H1 (cell line): Measurements from ENCODE around the gene AFTPH.

Experiments used
- EP300 ChIP-seq, 2 experiments: IDR thresholded peaks; 1 replicate in 1 of 2; 2 replicates in 1 of 2; pipeline ENCODE4 v1.6.1; 2011 to 2012; ENCODE audit warnings: low read depth in 2 of 2, low read length in 2 of 2, mild to moderate bottlenecking in 2 of 2, borderline replicate concordance in 1 of 2, inconsistent platforms in 1 of 2, moderate library complexity in 1 of 2
- MAFK ChIP-seq: IDR thresholded peaks from 2 replicates; pipeline ENCODE4 v1.6.1; 2012; ENCODE audit warnings: low read depth, mild to moderate bottlenecking, improper control_type of control experiment, low read length
- POLR2A ChIP-seq, 2 experiments: IDR thresholded peaks; 1 replicate in 1 of 2; 2 replicates in 1 of 2; pipeline ENCODE4 v1.6.1; 2011; ENCODE audit warnings: low read depth in 2 of 2, low read length in 2 of 2, mild to moderate bottlenecking in 2 of 2; ENCODE audit errors: control extremely low read depth in 1 of 2
- RAD21 ChIP-seq, 2 experiments: IDR thresholded peaks in 1 of 2; conservative IDR thresholded peaks in 1 of 2; 2 replicates each; pipeline ENCODE4 v1.6.1; 2011; ENCODE audit warnings: low read depth in 2 of 2, low read length in 2 of 2, improper control_type of control experiment in 1 of 2, inconsistent platforms in 1 of 2, mild to moderate bottlenecking in 1 of 2, moderate library complexity in 1 of 2
- SP2 ChIP-seq: IDR thresholded peaks from 2 replicates; pipeline ENCODE4 v1.6.1; 2012; ENCODE audit warnings: mild to moderate bottlenecking, low read length, inconsistent platforms
- TAF7 ChIP-seq: optimal IDR thresholded peaks from 2 replicates; pipeline ENCODE3; 2011; ENCODE audit warnings: low read depth, mild to moderate bottlenecking, inconsistent platforms, low read length, moderate library complexity, borderline replicate concordance
- TF ChIP-seq, protein P1 (sequence below): IDR thresholded peaks from 2 replicates; pipeline ENCODE4 v1.6.1; 2012; ENCODE audit warnings: low read length, inconsistent platforms
- TF ChIP-seq, protein P2 (sequence below), 3 experiments: IDR thresholded peaks; 1 replicate in 2 of 3; 2 replicates in 1 of 3; pipeline versions ENCODE4 v1.5.1 to v1.6.1; 2011; ENCODE audit warnings: low read length in 3 of 3, mild to moderate bottlenecking in 3 of 3, inconsistent platforms in 2 of 3, low read depth in 1 of 3, moderate library complexity in 1 of 3; ENCODE audit not compliant: insufficient read depth in 1 of 3; ENCODE audit errors: control extremely low read depth in 1 of 3
- TF ChIP-seq, protein P3 (sequence below): IDR thresholded peaks from 2 replicates; pipeline ENCODE4 v1.6.1; 2011; ENCODE audit warnings: low read depth, mild to moderate bottlenecking, low read length; ENCODE audit not compliant: insufficient read depth

DNA sequence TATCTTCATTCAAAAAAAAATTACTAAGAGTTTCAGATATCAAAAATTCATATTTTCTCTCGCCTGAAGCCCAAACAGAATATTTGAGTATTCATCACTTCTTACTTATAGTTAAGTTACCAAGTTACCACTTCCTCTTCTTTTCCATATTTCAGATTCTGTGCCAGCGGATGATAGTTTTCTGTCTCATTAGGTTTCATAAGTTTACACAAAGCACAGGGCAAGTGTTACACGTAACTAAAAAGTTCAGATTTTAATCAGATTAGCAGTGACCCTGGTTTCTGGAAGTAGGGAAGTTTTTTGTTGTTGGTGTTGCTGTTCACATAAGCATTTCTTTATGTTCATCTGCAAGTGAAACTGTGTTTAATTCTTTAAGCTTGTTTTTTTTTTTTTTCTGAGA, 10.2 kb downstream of the AFTPH start:
- TF ChIP-seq SP2 (no peak), TAF7 (no peak), POLR2A (IDR thresholded peaks at IDR 0.05; ENCODE audit: control extremely low read depth in 1 of 2, low read depth in 2 of 2, low read length in 2 of 2) (no peak), RAD21 (IDR thresholded peaks at IDR 0.05 in 1 of 2, conservative IDR thresholded peaks at IDR 0.05 in 1 of 2; ENCODE audit: low read depth in 2 of 2, low read length in 2 of 2) (no peak), EP300 (IDR thresholded peaks at IDR 0.05; ENCODE audit: borderline replicate concordance in 1 of 2, low read depth in 2 of 2, low read length in 2 of 2) (no peak), MAFK (no peak)
- TF ChIP-seq, protein P1, sequence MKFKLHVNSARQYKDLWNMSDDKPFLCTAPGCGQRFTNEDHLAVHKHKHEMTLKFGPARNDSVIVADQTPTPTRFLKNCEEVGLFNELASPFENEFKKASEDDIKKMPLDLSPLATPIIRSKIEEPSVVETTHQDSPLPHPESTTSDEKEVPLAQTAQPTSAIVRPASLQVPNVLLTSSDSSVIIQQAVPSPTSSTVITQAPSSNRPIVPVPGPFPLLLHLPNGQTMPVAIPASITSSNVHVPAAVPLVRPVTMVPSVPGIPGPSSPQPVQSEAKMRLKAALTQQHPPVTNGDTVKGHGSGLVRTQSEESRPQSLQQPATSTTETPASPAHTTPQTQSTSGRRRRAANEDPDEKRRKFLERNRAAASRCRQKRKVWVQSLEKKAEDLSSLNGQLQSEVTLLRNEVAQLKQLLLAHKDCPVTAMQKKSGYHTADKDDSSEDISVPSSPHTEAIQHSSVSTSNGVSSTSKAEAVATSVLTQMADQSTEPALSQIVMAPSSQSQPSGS, result no peak
- TF ChIP-seq, protein P2, sequence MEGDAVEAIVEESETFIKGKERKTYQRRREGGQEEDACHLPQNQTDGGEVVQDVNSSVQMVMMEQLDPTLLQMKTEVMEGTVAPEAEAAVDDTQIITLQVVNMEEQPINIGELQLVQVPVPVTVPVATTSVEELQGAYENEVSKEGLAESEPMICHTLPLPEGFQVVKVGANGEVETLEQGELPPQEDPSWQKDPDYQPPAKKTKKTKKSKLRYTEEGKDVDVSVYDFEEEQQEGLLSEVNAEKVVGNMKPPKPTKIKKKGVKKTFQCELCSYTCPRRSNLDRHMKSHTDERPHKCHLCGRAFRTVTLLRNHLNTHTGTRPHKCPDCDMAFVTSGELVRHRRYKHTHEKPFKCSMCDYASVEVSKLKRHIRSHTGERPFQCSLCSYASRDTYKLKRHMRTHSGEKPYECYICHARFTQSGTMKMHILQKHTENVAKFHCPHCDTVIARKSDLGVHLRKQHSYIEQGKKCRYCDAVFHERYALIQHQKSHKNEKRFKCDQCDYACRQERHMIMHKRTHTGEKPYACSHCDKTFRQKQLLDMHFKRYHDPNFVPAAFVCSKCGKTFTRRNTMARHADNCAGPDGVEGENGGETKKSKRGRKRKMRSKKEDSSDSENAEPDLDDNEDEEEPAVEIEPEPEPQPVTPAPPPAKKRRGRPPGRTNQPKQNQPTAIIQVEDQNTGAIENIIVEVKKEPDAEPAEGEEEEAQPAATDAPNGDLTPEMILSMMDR (IDR thresholded peaks at IDR 0.05; ENCODE audit: control extremely low read depth in 1 of 3, insufficient read depth in 1 of 3, low read depth in 1 of 3, low read length in 3 of 3), result no peak
- TF ChIP-seq, protein P3, sequence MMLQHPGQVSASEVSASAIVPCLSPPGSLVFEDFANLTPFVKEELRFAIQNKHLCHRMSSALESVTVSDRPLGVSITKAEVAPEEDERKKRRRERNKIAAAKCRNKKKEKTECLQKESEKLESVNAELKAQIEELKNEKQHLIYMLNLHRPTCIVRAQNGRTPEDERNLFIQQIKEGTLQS, result no peak
